OCI-LY3 (cell line): ENCODE measurements around the gene MREG.
"Not testable (repeated sequence)": the region's sequence is repeated elsewhere in the genome, so short reads cannot be mapped to it uniquely, and the experiment has no call there.

ENCODE experiments used
- H2AFZ ChIP-seq: fragments of 200-600, 300-600 bp; shearing (Covaris generic); 2 replicates; pipeline ENCODE4 v1.6.0; 2014; ENCODE audit warnings: antibody characterized with exemption, low read depth, low read length
- H3K27ac ChIP-seq: fragments of 200-600, 300-600 bp; sonication (generic); 2 replicates; pipeline ENCODE4 v1.5.1; 2014; ENCODE audit warnings: mild to moderate bottlenecking, low read length, moderate library complexity, mixed read lengths
- H3K27me3 ChIP-seq: fragments of 200-600, 300-600 bp; sonication (generic); 2 replicates; pipeline ENCODE4 v1.6.1; 2014; ENCODE audit warnings: low read depth, low read length, mixed read lengths
- H3K36me3 ChIP-seq: fragments of 200-600, 300-600 bp; sonication (generic); replicated peaks from 2 replicates; pipeline ENCODE3; 2014; ENCODE audit warnings: low read depth, low read length, mixed read lengths
- H3K4me1 ChIP-seq: fragments of 300-600, 200-600 bp; sonication (generic); 2 replicates; pipeline ENCODE4 v1.6.1; 2014; ENCODE audit warnings: low read length, mixed read lengths
- H3K4me2 ChIP-seq: fragments of 200-600, 300-600 bp; sonication (generic); 2 replicates; pipeline ENCODE4 v1.6.1; 2014; ENCODE audit warnings: low read length, mixed read lengths
- H3K4me3 ChIP-seq: fragments of 300-600, 200-600 bp; sonication (generic); 2 replicates; pipeline ENCODE4 v1.5.1; 2014; ENCODE audit warnings: antibody characterized with exemption, mild to moderate bottlenecking, low read length, moderate library complexity
- H3K79me2 ChIP-seq: fragments of 300-600, 200-600 bp; shearing (Covaris generic); 2 replicates; pipeline ENCODE4 v1.6.1; 2014; ENCODE audit warnings: mild to moderate bottlenecking, low read length, mixed read lengths
- H3K9ac ChIP-seq: fragments of 300-600, 200-600 bp; shearing (Covaris generic); 2 replicates; pipeline ENCODE4 v1.6.0; 2014; ENCODE audit warnings: mild to moderate bottlenecking, low read length, moderate library complexity
- H3K9me3 ChIP-seq: fragments of 200-600, 300-600 bp; shearing (Covaris generic); 2 replicates; pipeline ENCODE4 v1.6.1; 2014; ENCODE audit warnings: low read length, mixed read lengths; ENCODE audit not compliant: insufficient read depth
- H4K20me1 ChIP-seq: fragments of 200-600, 300-600 bp; sonication (generic); 2 replicates; pipeline ENCODE4 v1.6.1; 2016; ENCODE audit warnings: low read length, mixed read lengths; ENCODE audit not compliant: insufficient read depth
- EZH2phosphoT487 ChIP-seq: fragments of 200-600 bp; shearing (Covaris generic); IDR thresholded peaks from 2 replicates; pipeline ENCODE4 v1.6.1; 2018; ENCODE audit warnings: antibody characterized with exemption, mixed run types, low read depth
- TF ChIP-seq, protein P1 (sequence below): fragments of 200-600, 300-600 bp; sonication (generic); IDR thresholded peaks from 2 replicates; pipeline ENCODE4 v1.5.1; 2014; ENCODE audit warnings: antibody characterized with exemption, low read length, low read depth

The MREG gene

GRCh38 chr2:215929602-215930335, 83.6 kb downstream of the MREG start:
- no peak overlapping the region for H2AFZ ChIP-seq
- no peaks in the 10 kb centered on the region for H3K36me3 ChIP-seq
- no peak overlapping the region for H3K27ac ChIP-seq
- no peaks in the 10 kb centered on the region for H3K27me3 ChIP-seq
- no peak for TF ChIP-seq EZH2phosphoT487
- TF ChIP-seq, protein P1, sequence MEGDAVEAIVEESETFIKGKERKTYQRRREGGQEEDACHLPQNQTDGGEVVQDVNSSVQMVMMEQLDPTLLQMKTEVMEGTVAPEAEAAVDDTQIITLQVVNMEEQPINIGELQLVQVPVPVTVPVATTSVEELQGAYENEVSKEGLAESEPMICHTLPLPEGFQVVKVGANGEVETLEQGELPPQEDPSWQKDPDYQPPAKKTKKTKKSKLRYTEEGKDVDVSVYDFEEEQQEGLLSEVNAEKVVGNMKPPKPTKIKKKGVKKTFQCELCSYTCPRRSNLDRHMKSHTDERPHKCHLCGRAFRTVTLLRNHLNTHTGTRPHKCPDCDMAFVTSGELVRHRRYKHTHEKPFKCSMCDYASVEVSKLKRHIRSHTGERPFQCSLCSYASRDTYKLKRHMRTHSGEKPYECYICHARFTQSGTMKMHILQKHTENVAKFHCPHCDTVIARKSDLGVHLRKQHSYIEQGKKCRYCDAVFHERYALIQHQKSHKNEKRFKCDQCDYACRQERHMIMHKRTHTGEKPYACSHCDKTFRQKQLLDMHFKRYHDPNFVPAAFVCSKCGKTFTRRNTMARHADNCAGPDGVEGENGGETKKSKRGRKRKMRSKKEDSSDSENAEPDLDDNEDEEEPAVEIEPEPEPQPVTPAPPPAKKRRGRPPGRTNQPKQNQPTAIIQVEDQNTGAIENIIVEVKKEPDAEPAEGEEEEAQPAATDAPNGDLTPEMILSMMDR, result no peak
- H3K4me2 ChIP-seq, result no peak overlapping the region
- H3K9me3 ChIP-seq, result no peaks in the 10 kb centered on the region
- H3K9ac ChIP-seq, result no peak overlapping the region
- peaks cover 5% of the 10 kb centered on the region for H3K4me1 ChIP-seq
- no peaks in the 10 kb centered on the region for H4K20me1 ChIP-seq
- H3K79me2 ChIP-seq, result no peaks in the 10 kb centered on the region
- no peak overlapping the region for H3K4me3 ChIP-seq

DNA sequence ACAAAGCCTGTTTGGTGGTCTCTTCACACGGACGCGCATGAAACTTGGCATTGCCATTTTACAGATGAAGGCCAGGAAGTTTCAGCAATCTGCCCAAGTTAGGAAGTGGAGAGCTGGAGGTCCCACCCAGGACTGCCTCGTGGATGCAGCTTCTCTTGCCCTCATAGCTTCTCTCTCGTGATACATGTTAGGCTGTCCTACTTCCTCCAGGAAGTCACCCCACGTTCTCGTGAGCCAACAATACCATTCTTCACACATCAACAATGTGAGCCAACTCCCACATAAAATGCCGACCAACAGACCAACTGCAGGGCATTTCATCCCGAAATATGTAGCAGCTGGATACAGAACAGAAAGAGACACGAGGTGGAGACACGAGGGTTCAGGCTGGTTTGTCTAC, 85.3 kb downstream of the MREG start:
- no peaks in the 10 kb centered on the region for H3K9me3 ChIP-seq
- no peaks in the 10 kb centered on the region for H4K20me1 ChIP-seq
- H3K9ac ChIP-seq, result no peak overlapping the region
- H3K27ac ChIP-seq, result no peak overlapping the region
- no peak overlapping the region for H3K4me2 ChIP-seq
- H3K27me3 ChIP-seq, result no peaks in the 10 kb centered on the region
- H3K4me3 ChIP-seq, result no peak overlapping the region
- H3K79me2 ChIP-seq, result no peaks in the 10 kb centered on the region
- H3K36me3 ChIP-seq, result no peaks in the 10 kb centered on the region
- peaks cover 5% of the 10 kb centered on the region for H3K4me1 ChIP-seq
- TF ChIP-seq, protein P1, result no peak
- no peak for TF ChIP-seq EZH2phosphoT487
- no peak overlapping the region for H2AFZ ChIP-seq

- H3K4me3 ChIP-seq, H4K20me1 ChIP-seq, H3K9ac ChIP-seq, H2AFZ ChIP-seq, H3K79me2 ChIP-seq, H3K4me1 ChIP-seq, H3K4me2 ChIP-seq, H3K27ac ChIP-seq, H3K27me3 ChIP-seq, H3K36me3 ChIP-seq, H3K9me3 ChIP-seq: not testable (repeated sequence)
Observed at GRCh38 chr2:215926992-215927391, 86.4 kb downstream of the MREG start.

DNA sequence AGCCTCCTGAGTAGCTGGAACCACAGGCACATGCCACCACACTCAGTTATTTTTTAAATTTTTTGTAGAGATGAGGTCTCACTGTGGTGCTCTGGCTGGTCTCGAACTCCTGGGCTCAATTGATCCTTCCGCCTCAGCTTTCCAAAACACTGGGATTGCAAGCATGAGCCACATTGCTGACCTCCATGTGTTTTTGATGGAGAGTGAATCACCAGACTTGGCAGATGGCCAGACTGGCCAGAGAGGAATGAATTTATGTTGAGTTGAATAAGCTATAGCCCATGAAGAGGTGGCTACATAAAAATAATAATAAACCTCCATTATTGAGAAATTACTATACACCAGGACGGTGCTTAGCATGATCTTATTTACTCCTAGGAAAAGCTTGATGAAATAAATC, 91.5 kb downstream of the MREG start:
- Histone ChIP-seq H3K27me3 (no peaks in the 10 kb centered on the region), H3K4me1 (peaks cover 30% of the 10 kb centered on the region), H3K9ac (no peak overlapping the region), H3K79me2 (no peaks in the 10 kb centered on the region), H3K36me3 (peaks cover 7% of the 10 kb centered on the region), H3K4me3 (no peak overlapping the region), H4K20me1 (no peaks in the 10 kb centered on the region), H3K9me3 (peaks cover 6% of the 10 kb centered on the region; the same call in 1 of the 2 replicates), H3K27ac (no peak overlapping the region), H2AFZ (no peak overlapping the region), H3K4me2 (no peak overlapping the region)
- TF ChIP-seq, protein P1, result no peak
- TF ChIP-seq EZH2phosphoT487, result no peak
